GM18873 (cell line): ENCODE data around the gene WWP2.
"Not testable (repeated sequence)": the region's sequence is repeated elsewhere in the genome, so short reads cannot be mapped to it uniquely, and the experiment has no call there.

Source experiments
- ATAC-seq: cut with Tn5 transposase; IDR thresholded peaks from one replicate; pipeline ENCODE4 v1.9.1; 2021; ENCODE audit warnings: mild to moderate bottlenecking, moderate library complexity, moderate number of reproducible peaks; ENCODE audit not compliant: unreplicated experiment, low FRiP score

WWP2 gene

GRCh38 chr16:69761983-69762813, at the start of gene WWP2:
WWP2 (plus strand) TSS chr16:69762332; CDS start chr16:69787011, 24,679 bp downstream.
- no peak for ATAC-seq

- ATAC-seq, result no peak
Observed at GRCh38 chr16:69712914-69713581, 49.1 kb upstream of the WWP2 start.

- no peak for ATAC-seq
Observed at GRCh38 chr16:69717066-69717465, 45.1 kb upstream of the WWP2 start.

- no peak for ATAC-seq
Observed at GRCh38 chr16:69718111-69718764, 43.9 kb upstream of the WWP2 start.

- no peak for ATAC-seq
Observed at GRCh38 chr16:69720822-69721430, 41.2 kb upstream of the WWP2 start.

GRCh38 chr16:69721441-69721957, 40.6 kb upstream of the WWP2 start:
- no peak for ATAC-seq

- no peak for ATAC-seq
Observed at GRCh38 chr16:69724414-69724873, 37.7 kb upstream of the WWP2 start.

- no peak for ATAC-seq
Observed at GRCh38 chr16:69724981-69725479, 37.1 kb upstream of the WWP2 start.

- no peak for ATAC-seq
Observed at GRCh38 chr16:69725480-69726312, 36.4 kb upstream of the WWP2 start.

GRCh38 chr16:69726313-69727060, 35.6 kb upstream of the WWP2 start, which contains the start of gene NQO1:
NQO1 (minus strand) TSS chr16:69726560; CDS start chr16:69726439, 121 bp downstream.
- peak; percentile 92 for ATAC-seq

- ATAC-seq, result no peak
Observed at GRCh38 chr16:69727916-69728270, 34.2 kb upstream of the WWP2 start.

- not testable (repeated sequence) for ATAC-seq
Observed at GRCh38 chr16:69729030-69729429, 33.1 kb upstream of the WWP2 start.

GRCh38 chr16:69731280-69731679, 30.9 kb upstream of the WWP2 start:
- ATAC-seq, result not testable (repeated sequence)

GRCh38 chr16:69732101-69732500, 30.0 kb upstream of the WWP2 start:
- ATAC-seq, result no peak

- ATAC-seq, result no peak
Observed at GRCh38 chr16:69741519-69741918, 20.6 kb upstream of the WWP2 start.

- no peak for ATAC-seq
Observed at GRCh38 chr16:69741951-69742904, 19.9 kb upstream of the WWP2 start.

GRCh38 chr16:69744363-69745231, 17.5 kb upstream of the WWP2 start:
- ATAC-seq, result no peak
